GM11168 (cell line): ENCODE data around the gene KIR2DL1.
"Not testable (repeated sequence)": the region's sequence is repeated elsewhere in the genome, so short reads cannot be mapped to it uniquely, and the experiment has no call there.

Experiments used
- in situ Hi-C: fragments of 300-500 bp; cut with MboI; formaldehyde crosslinking; loops from one replicate; pipeline ENCODE4 v1.12.0; 2022; ENCODE audit warnings: low sequenced_read_pairs; ENCODE audit not compliant: unreplicated experiment

The KIR2DL1 gene

GRCh38 chr19:54766464-54766863, 3.1 kb upstream of the KIR2DL1 start:
- in situ Hi-C loops, result not testable (repeated sequence)

DNA sequence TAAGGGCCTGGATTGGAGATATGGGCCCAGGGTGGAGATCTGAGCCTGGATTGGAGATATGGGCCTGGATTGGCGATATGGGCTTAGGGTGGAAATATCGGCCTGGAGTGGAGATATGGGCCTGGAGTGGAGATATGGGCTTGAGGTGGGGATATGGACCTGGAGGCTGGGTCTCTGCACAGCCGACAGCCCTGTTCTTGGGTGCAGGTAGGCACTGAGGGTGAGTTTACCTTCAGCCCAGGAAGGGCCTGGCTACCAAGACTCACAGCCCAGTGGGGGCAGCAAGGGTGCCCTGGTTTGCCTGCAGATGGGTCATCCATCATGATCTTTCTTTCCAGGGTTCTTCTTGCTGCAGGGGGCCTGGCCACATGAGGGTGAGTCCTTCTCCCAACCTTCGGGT, 918 bp downstream of the KIR2DL1 start:
- in situ Hi-C loops, result not testable (repeated sequence)

DNA sequence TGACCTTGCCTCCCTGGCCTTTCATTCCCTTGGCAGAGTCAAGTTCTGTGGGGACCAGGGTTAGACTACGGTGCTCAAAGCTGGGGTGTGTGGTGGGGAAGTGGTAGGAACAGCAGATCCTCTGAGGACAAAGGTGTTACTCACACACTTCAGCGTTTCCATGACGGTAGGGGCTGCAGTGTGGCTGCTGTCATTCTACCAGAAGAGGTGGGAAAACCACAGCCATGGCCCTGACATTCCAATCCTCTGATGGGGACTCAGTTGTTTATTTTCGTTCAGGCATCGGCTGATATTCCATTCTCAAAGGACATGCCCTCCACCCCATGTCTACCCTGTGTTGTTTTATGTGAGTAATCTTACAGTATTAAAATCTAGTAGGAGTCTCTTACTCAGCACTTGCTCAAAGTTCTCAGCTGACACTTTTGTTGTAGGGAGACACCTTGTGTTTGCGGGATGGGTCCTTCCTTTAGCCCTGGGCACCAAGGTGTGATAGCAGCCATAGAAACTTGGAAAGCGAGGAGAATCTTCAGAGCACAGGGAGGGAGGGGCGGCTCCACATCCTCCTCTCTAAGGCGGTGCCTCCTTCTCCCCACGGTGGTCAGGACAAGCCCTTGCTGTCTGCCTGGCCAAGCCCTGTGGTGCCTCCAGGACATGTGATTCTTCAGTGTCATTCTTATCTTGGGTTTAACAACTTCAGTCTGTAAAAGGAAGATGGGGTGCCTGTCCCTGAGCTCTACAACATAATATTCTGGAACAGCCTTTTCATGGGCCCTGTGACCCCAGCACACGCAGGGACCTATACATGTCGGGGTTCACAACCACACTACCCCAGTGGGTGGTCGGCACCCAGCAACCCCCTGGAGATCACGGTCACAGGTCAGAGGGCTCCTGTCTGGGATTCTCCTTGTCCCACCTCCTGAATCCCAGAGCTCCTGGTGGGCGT, 1.7 kb downstream of the KIR2DL1 start:
- in situ Hi-C loops, result not testable (repeated sequence)

- in situ Hi-C loops, result not testable (repeated sequence)
Observed at GRCh38 chr19:54772666-54773065, 3.1 kb downstream of the KIR2DL1 start.

DNA sequence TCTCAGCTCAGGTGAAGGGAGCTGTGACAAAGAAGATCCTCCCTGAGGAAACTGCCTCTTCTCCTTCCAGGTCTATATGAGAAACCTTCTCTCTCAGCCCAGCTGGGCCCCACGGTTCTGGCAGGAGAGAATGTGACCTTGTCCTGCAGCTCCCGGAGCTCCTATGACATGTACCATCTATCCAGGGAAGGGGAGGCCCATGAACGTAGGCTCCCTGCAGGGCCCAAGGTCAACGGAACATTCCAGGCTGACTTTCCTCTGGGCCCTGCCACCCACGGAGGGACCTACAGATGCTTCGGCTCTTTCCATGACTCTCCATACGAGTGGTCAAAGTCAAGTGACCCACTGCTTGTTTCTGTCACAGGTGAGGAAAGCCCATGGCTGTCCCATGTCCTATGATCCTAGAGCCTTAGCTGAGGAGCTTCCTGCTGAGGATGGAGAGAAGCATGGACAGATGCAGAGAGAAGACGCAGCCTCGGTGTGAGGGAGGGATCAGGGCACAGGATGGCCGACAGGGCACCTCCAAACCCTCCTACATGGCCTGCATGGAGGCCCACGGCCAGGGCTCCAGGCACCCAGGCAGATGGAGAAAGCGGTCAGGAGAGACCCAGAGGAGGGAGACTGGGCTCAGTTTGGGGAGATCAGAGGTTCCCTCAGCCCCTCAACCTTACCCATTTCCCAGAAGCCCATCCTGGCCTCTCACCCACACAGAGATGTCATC, 5.7 kb downstream of the KIR2DL1 start:
- in situ Hi-C loops, result not testable (repeated sequence)

GRCh38 chr19:54775830-54776229, 6.2 kb downstream of the KIR2DL1 start:
- in situ Hi-C loops, result not testable (repeated sequence)

DNA sequence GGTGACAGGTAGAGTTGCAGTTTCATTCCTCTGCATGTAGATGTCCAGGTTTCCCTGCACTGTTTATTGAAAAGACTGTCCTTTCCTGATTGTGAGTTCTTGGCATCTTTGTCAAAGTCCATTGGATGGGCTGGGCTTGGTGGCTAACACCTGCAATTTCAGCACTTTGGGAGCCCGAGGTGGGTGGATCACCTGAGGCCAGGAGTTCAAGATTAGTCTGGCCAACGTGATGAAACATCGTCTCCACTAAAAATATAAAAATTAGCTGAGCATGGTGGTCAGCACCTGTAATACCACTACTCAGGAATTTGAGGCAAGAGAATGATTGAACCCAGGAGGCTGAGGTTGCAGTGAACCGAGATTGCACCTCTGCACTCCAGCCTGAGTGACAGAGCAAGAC, 8.3 kb downstream of the KIR2DL1 start:
- in situ Hi-C loops, result not testable (repeated sequence)

- in situ Hi-C loops, result not testable (repeated sequence)
Observed at GRCh38 chr19:54778896-54779295, 9.3 kb downstream of the KIR2DL1 start.

DNA sequence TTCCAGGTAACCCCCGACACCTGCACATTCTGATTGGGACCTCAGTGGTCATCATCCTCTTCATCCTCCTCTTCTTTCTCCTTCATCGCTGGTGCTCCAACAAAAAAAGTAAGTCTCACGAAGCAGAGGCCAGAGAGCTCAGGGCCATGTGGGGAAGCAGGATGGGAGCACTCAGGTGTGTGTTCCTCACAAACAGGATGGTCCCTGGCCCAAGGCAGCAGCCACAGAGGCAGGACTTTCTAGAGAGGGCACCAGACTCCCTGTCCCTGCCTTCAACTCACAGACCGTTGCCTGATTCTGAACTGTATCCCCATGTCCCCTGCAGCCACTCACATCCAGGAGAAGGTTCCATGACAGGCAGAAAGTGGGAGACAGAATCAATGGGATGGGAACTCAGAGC, 13.3 kb downstream of the KIR2DL1 start:
- in situ Hi-C loops, result not testable (repeated sequence)

DNA sequence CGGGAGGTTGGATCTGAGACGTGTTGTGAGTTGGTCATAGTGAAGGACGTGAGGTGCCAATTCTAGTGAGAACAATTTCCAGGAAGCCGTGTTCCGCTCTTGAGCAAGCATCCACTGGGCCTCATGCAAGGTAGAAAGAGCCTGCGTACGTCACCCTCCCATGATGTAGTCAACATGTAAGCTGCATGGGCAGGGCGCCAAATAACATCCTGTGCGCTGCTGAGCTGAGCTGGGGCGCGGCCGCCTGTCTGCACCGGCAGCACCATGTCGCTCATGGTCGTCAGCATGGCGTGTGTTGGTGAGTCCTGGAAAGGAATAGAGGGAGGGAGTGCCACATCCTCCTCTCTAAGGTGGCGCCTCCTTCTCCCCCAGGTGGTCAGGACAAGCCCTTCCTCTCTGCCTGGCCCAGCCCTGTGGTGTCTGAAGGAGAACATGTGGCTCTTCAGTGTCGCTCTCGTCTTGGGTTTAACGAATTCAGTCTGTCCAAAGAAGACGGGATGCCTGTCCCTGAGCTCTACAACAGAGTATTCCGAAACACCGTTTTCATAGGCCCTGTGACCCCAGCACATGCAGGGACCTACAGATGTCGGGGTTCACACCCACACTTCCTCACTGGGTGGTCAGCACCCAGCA, 16.6 kb downstream of the KIR2DL1 start:
- in situ Hi-C loops, result not testable (repeated sequence)

DNA sequence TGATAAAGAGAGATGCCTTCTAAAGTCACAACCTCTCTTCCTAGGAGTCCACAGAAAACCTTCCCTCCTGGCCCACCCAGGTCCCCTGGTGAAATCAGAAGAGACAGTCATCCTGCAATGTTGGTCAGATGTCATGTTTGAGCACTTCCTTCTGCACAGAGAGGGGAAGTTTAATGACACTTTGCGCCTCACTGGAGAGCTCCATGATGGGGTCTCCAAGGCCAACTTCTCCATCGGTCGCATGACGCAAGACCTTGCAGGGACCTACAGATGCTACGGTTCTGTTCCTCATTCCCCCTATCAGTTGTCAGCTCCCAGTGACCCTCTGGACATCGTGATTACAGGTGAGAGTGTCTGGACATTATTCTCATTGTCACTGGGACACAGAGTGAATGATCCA, 18.6 kb downstream of the KIR2DL1 start:
- in situ Hi-C loops, result not testable (repeated sequence)

- in situ Hi-C loops, result no loop called here
Observed at GRCh38 chr19:54790711-54791110, 21.1 kb downstream of the KIR2DL1 start.

- in situ Hi-C loops, result no loop called here
Observed at GRCh38 chr19:54791476-54791875, 21.9 kb downstream of the KIR2DL1 start.

DNA sequence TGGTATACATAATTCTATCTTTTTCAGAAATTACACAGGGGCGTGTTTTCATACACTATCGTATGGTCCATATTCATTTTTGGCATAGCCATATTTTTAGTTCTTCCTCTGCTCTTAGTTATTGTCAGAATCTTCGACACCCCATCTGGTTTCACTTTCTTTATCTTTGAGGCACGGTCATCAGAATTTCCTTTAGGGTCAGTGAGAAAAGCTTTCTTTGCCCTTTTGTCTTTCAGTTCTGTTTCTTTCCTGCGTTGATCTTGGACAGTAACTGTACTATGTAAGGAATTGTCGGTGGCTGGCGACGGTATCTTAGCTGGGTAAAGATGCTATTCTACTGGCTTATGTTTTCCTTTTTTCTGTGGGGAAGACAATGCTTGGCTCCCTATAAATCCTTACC, 23.2 kb downstream of the KIR2DL1 start:
- in situ Hi-C loops, result no loop called here

GRCh38 chr19:54795758-54796157, 26.2 kb downstream of the KIR2DL1 start:
- in situ Hi-C loops, result no loop called here

DNA sequence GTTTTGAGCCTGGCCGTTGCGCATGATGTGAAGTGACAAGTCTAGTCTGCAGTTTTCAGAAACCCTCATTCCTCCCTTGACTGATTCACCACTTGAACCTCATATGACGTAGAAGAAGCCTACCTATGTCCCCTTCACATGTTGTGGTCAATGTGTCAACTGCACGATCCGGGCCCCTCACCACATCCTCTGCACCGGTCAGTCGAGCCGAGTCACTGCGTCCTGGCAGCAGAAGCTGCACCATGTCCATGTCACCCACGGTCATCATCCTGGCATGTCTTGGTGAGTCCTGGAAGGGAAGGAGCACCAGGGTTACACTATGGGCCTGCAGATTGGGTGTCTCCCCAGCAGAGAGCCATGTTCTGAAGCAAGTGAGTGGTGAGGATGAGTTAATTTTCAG, 33.8 kb downstream of the KIR2DL1 start, which contains the start of gene KIR2DL4:
Gene KIR2DL4 (plus strand): TSS at position 201 of the 400 bp plus-strand sequence. CDS start 42 bp downstream, at position 243.
- in situ Hi-C loops, result no loop called here

GRCh38 chr19:54804101-54804500, 34.5 kb downstream of the KIR2DL1 start:
- in situ Hi-C loops, result no loop called here

GRCh38 chr19:54804571-54804970, 35.0 kb downstream of the KIR2DL1 start:
- in situ Hi-C loops, result no loop called here

GRCh38 chr19:54805665-54806515, 36.3 kb downstream of the KIR2DL1 start:
- in situ Hi-C loops, result no loop called here

DNA sequence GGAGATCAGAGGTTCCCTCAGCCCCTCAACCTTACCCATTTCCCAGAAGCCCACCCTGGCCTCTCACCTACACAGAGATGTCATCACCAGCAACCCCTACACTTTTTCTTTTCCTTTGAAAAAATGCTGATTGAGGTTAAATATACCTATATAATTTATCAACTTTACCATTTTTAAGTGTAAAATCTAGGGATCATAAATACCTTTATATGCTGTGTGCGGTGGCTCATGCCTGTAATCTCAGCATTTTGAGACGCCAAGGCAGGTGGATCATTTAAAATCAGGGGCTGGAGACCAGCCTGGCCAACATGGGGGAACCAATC, 36.9 kb downstream of the KIR2DL1 start:
- in situ Hi-C loops, result no loop called here
